Measurements from ENCODE around the gene MRAP2. TPM values are rescaled to one million over a fixed set of nuclear protein-coding genes. Genes with fewer than 3 reads are reported as not detected.

Gene MRAP2
- total RNA-seq, 2 donors from 2014 or later: 67.5 to 104 TPM

GRCh38 chr6:84086056-84086455 lies 52.5 kb downstream of the MRAP2 start:
- ATAC-seq (ENCODE audit: insufficient number of reproducible peaks, low FRiP score, low read depth): no peak
- H3K27me3 ChIP-seq (replicated peaks; ENCODE audit: insufficient read depth): no peaks in the 10 kb centered on the region
- peaks cover 4 to 18% of the 10 kb centered on the region in 2 donors for H3K4me1 ChIP-seq (ENCODE audit: control insufficient read depth in 1 of 2, low read depth in 2 of 2)
- H3K36me3 ChIP-seq: no peaks in the 10 kb centered on the region
- H3K9me3 ChIP-seq: no peaks in the 10 kb centered on the region
- TF ChIP-seq CTCF (IDR thresholded peaks at IDR 0.05): no peak
- H3K27ac ChIP-seq: peak overlapping the region in 1 of 2 donors; percentile 29
- DNase-seq (ENCODE audit: low spot score): no peak
- H3K4me3 ChIP-seq: no peak overlapping the region

GRCh38 chr6:84086545-84087429 lies 53.2 kb downstream of the MRAP2 start:
- no peak overlapping the region for H3K4me3 ChIP-seq
- ATAC-seq (ENCODE audit: insufficient number of reproducible peaks, low FRiP score, low read depth) (no peak), DNase-seq (ENCODE audit: low spot score) (no peak)
- TF ChIP-seq CTCF (IDR thresholded peaks at IDR 0.05): no peak
- no peaks in the 10 kb centered on the region for H3K27me3 ChIP-seq (replicated peaks; ENCODE audit: insufficient read depth)
- H3K36me3 ChIP-seq: no peaks in the 10 kb centered on the region
- peak overlapping the region in 1 of 2 donors; percentile 29 for H3K27ac ChIP-seq
- H3K9me3 ChIP-seq: no peaks in the 10 kb centered on the region
- H3K4me1 ChIP-seq (ENCODE audit: control insufficient read depth in 1 of 2, low read depth in 2 of 2): peaks cover 4 to 18% of the 10 kb centered on the region in 2 donors

- peak overlapping the region; percentile 19 to 67 for H3K27ac ChIP-seq
- peak; percentile 16 for ATAC-seq (ENCODE audit: insufficient number of reproducible peaks, low FRiP score, low read depth)
- no peak for TF ChIP-seq CTCF (IDR thresholded peaks at IDR 0.05)
These were observed 55.5 kb downstream of the MRAP2 start for GRCh38 chr6:84089081-84089480.

GRCh38 chr6:84089552-84089951 lies 56.0 kb downstream of the MRAP2 start:
- no peak for ATAC-seq (ENCODE audit: insufficient number of reproducible peaks, low FRiP score, low read depth)

More at GRCh38 chr6:84089081-84089480, 55.5 kb downstream of the MRAP2 start:
- peaks cover 9 to 36% of the 10 kb centered on the region in 2 donors for H3K4me1 ChIP-seq (ENCODE audit: control insufficient read depth in 1 of 2, low read depth in 2 of 2)
- no peak for DNase-seq (ENCODE audit: low spot score)
- H3K27me3 ChIP-seq (replicated peaks; ENCODE audit: insufficient read depth): no peaks in the 10 kb centered on the region
- no peaks in the 10 kb centered on the region for H3K9me3 ChIP-seq
- no peak overlapping the region for H3K4me3 ChIP-seq
- H3K36me3 ChIP-seq: no peaks in the 10 kb centered on the region

More at GRCh38 chr6:84089552-84089951, 56.0 kb downstream of the MRAP2 start:
- no peaks in the 10 kb centered on the region for H3K27me3 ChIP-seq (replicated peaks; ENCODE audit: insufficient read depth)
- TF ChIP-seq CTCF (IDR thresholded peaks at IDR 0.05): no peak
- H3K4me1 ChIP-seq (ENCODE audit: control insufficient read depth in 1 of 2, low read depth in 2 of 2): peaks cover 12 to 39% of the 10 kb centered on the region in 2 donors
- H3K9me3 ChIP-seq: no peaks in the 10 kb centered on the region
- no peak for DNase-seq (ENCODE audit: low spot score)
- no peak overlapping the region for H3K4me3 ChIP-seq
- H3K27ac ChIP-seq: peak overlapping the region; percentile 19 to 67
- H3K36me3 ChIP-seq: no peaks in the 10 kb centered on the region
